Activated effector memory CD4-positive, alpha-beta T cell treated with anti-CD3 and anti-CD28 coated beads, Interleukin-2, amount 50 U/mL, for 16 hours (primary cell): ENCODE results near the gene ATN1.

Experiments
- DNase-seq: peaks from one replicate; pipeline ENCODE4 v3.0.0-alpha.2; 2020

Gene ATN1

DNA sequence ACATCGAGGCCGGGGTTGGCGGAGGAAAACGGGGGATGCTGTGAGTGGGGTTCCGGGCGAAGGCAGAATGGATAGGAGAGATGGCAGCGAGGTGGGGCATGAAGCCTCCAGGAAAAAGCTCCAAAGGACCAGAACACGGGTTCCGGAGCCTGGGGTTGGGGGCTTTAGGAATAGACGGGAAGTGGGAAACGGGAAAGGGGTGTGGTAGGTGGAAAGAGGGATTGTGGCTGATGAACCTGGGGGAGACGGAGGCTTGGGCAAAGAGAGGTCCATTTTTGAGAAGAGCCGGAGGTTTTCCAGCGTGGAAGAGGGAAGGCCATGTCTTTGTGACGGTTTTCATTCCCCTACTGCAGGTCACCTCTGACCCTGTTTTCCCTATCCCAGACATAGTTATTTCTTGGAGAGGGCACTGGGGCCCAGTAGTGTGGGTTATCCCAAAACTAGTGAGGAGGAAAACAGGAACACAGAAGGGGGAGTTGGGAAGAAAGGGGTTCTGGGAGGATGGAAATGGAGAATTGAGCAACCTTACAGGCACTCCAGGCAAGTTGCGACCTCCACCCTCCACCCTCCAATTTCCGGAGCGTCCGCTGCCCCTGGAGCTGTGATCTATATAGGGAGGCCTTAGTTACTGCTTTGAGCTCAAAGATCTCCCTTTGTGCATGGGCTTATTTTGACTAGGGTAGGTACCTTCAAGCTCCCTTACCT lies 1.1 kb downstream of the ATN1 start:
- no peak for DNase-seq

DNA sequence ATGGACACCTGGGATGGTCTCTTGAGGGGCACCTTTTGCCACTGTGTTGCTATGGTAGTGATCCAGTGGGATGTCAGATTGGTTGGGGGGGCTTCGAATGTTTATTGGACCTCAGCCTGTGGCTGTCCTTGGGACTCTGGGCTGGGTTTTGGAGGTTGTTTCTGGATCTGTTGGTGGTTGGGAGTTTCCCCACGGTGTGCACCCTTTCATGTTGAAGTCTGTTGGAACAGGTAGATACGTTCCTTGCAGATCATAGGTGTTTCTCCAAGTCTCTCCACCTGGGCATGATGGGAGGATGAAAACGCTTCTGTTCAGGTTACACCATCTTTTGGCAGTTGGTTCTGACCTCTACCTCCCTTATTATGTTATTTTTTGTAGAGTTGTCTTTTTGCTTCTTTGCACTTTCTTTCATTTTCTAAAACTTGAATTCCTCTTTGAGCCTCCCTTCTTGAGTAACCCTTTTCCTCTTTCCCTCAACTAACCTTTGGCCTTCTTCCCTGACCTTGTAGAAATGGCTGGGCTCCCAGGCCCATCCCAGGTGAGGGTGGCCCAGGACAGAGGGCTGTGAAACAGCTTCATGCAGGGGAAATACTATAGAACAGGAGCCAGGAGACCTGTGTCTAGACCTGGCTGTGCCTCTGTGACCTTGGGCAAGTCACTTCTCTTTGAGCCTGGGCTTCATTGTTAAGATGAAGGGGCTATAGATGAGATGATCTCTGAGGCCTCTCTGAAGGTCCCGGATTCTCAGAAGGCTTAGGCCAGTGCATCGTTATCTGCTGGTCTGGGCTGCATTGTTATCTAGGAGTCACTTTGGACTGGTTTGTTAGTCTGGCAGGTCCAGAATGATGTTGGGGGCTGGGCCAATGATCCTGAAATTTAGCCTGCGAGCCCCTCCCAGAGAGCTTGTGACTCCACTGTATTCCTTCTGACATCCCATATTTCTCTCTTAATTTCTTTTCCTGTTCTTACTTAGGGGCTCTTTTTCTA lies 2.0 kb downstream of the ATN1 start:
- no peak for DNase-seq

DNA sequence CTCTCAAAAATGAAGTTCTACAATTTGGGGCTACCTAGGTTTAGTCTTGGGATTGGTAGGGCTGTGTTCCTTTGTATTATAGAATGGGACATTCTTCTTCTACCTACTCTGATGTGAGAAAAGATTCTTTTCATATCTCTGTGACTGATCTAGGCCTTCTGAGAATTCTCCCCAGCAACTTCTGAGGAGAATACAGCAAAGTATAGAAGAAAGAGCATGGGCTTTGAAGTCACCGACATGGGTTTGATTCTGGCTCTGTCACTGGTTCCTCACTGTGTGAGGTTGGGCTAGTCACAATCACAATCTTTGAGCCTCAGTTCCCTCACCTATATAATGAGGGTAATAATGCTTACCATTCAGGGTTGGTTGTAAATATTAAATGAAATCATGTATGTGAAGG lies 5.0 kb downstream of the ATN1 start:
- no peak for DNase-seq

DNA sequence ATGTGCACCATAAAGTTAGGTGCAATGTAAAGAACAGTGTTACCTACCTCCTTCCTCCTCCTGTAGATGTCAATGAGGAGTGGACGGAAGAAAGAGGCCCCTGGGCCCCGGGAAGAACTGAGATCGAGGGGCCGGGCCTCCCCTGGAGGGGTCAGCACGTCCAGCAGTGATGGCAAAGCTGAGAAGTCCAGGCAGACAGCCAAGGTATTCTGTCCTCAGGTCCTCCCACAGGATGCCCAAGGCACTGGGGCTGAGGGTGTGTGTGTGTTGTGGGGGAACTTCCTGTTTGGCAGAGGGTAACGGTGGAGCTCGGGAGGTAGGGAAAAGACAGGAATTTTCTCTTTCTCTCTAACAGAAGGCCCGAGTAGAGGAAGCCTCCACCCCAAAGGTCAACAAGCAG lies 6.4 kb downstream of the ATN1 start:
- no peak for DNase-seq

DNA sequence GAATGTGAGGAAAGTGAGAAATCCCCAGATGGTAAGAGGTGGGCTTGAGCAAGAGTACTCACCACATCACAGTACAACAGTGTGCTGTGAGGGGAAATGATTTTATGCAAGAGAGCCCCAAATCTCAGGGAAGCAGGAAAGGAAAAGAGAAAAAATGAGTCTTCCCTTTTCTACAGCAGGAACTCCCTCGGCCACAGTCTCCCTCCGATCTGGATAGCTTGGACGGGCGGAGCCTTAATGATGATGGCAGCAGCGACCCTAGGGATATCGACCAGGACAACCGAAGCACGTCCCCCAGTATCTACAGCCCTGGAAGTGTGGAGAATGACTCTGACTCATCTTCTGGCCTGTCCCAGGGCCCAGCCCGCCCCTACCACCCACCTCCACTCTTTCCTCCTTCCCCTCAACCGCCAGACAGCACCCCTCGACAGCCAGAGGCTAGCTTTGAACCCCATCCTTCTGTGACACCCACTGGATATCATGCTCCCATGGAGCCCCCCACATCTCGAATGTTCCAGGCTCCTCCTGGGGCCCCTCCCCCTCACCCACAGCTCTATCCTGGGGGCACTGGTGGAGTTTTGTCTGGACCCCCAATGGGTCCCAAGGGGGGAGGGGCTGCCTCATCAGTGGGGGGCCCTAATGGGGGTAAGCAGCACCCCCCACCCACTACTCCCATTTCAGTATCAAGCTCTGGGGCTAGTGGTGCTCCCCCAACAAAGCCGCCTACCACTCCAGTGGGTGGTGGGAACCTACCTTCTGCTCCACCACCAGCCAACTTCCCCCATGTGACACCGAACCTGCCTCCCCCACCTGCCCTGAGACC lies 7.8 kb downstream of the ATN1 start:
- DNase-seq, result no peak

DNA sequence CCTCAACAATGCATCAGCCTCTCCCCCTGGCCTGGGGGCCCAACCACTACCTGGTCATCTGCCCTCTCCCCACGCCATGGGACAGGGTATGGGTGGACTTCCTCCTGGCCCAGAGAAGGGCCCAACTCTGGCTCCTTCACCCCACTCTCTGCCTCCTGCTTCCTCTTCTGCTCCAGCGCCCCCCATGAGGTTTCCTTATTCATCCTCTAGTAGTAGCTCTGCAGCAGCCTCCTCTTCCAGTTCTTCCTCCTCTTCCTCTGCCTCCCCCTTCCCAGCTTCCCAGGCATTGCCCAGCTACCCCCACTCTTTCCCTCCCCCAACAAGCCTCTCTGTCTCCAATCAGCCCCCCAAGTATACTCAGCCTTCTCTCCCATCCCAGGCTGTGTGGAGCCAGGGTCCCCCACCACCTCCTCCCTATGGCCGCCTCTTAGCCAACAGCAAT lies 8.5 kb downstream of the ATN1 start:
- no peak for DNase-seq

DNA sequence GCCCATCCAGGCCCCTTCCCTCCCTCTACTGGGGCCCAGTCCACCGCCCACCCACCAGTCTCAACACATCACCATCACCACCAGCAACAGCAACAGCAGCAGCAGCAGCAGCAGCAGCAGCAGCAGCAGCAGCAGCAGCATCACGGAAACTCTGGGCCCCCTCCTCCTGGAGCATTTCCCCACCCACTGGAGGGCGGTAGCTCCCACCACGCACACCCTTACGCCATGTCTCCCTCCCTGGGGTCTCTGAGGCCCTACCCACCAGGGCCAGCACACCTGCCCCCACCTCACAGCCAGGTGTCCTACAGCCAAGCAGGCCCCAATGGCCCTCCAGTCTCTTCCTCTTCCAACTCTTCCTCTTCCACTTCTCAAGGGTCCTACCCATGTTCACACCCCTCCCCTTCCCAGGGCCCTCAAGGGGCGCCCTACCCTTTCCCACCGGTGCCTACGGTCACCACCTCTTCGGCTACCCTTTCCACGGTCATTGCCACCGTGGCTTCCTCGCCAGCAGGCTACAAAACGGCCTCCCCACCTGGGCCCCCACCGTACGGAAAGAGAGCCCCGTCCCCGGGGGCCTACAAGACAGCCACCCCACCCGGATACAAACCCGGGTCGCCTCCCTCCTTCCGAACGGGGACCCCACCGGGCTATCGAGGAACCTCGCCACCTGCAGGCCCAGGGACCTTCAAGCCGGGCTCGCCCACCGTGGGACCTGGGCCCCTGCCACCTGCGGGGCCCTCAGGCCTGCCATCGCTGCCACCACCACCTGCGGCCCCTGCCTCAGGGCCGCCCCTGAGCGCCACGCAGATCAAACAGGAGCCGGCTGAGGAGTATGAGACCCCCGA lies 9.1 kb downstream of the ATN1 start:
- DNase-seq, result peak; percentile 81

DNA sequence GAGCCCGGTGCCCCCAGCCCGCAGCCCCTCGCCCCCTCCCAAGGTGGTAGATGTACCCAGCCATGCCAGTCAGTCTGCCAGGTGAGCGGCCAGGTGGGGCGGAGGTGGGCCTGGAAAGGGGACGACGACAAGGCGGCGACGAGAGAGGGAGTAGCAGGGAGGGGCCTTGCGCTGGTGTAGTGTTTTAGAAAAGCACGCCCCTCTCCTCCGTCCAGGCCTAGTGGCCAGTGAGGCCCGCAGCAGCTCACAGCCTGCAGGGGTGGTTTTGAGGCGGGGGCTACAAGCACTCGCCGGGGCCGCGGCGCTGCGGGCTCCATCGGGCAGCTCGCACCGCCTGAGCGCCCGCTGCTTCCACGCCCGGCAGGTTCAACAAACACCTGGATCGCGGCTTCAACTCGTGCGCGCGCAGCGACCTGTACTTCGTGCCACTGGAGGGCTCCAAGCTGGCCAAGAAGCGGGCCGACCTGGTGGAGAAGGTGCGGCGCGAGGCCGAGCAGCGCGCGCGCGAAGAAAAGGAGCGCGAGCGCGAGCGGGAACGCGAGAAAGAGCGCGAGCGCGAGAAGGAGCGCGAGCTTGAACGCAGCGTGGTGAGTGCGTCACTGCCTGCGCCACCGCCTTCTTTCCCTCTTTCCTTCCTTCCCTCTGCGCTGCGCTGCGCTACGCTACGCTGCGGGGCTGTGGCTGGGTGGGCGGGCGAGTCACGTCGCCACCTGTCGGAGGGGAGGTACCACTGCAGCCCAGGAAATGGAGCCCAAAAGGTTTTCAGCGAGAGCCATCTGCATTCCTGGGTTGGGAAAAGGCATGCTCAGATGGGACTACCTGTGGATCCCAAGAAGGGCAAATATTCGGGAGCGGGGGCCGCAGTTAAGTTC lies 10.0 kb downstream of the ATN1 start:
- peak; percentile 97 for DNase-seq

DNA sequence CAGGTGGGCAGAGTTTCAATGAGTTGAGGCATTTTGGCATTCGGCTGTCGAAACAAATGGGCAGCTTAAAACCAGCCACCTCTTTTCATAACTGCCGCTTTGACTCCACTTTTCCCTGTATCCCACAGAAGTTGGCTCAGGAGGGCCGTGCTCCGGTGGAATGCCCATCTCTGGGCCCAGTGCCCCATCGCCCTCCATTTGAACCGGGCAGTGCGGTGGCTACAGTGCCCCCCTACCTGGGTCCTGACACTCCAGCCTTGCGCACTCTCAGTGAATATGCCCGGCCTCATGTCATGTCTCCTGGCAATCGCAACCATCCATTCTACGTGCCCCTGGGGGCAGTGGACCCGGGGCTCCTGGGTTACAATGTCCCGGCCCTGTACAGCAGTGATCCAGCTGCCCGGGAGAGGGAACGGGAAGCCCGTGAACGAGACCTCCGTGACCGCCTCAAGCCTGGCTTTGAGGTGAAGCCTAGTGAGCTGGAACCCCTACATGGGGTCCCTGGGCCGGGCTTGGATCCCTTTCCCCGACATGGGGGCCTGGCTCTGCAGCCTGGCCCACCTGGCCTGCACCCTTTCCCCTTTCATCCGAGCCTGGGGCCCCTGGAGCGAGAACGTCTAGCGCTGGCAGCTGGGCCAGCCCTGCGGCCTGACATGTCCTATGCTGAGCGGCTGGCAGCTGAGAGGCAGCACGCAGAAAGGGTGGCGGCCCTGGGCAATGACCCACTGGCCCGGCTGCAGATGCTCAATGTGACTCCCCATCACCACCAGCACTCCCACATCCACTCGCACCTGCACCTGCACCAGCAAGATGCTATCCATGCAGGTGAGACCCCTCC lies 10.8 kb downstream of the ATN1 start:
- DNase-seq, result peak; percentile 66

DNA sequence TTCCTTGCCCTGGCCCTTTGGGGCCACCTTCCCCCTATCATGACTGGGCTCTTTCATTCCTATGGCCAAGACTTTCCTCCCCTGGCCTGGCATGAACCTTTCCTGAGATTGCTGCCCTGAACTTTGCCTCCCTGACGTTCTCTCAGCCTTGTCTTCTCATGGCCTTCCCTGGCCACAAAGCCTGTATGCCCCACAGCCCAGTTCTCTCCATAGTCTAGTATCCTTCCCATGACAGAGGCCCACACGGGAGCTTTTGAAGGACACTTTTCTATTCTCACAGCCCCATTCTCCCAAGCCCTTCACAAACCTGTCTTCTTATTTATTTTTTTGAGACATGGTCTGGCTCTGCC lies 11.4 kb downstream of the ATN1 start:
- no peak for DNase-seq

DNA sequence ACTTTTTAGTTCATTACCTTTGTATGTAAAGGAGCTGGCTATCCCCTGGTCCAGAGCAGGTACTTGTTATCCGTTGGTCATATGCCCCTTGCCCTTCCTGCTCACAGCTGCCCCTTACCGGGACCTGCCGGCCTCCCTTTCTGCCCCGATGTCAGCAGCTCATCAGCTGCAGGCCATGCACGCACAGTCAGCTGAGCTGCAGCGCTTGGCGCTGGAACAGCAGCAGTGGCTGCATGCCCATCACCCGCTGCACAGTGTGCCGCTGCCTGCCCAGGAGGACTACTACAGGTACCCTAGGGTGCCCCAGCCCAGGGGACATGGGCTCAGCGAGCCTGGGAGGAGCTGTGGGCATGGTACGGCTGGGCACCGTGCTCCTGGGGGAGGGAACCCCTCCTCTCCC lies 13.5 kb downstream of the ATN1 start:
- peak; percentile 61 for DNase-seq

DNA sequence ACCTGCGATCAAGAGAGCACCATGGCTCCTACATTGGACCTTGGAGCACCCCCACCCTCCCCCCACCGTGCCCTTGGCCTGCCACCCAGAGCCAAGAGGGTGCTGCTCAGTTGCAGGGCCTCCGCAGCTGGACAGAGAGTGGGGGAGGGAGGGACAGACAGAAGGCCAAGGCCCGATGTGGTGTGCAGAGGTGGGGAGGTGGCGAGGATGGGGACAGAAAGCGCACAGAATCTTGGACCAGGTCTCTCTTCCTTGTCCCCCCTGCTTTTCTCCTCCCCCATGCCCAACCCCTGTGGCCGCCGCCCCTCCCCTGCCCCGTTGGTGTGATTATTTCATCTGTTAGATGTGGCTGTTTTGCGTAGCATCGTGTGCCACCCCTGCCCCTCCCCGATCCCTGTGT lies 14.0 kb downstream of the ATN1 start:
- DNase-seq, result peak; percentile 54

DNA sequence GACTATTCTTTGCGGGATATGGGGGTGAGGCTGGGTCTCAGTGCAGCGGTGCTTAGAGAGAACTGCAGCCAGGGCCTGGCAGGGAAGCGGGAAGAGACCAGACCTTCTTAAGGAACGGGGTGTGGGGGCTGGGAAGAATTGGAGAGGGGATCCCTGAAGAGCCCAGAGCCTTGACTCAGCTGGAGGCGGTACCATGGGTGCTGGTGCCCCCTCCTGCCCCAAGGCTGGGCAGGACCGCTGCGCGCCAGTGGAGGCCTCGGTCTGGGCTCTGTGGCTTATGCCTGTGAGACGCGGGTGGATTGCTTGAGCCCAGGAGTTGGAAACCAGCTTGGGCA lies 14.5 kb downstream of the ATN1 start:
- DNase-seq, result peak; percentile 61

DNA sequence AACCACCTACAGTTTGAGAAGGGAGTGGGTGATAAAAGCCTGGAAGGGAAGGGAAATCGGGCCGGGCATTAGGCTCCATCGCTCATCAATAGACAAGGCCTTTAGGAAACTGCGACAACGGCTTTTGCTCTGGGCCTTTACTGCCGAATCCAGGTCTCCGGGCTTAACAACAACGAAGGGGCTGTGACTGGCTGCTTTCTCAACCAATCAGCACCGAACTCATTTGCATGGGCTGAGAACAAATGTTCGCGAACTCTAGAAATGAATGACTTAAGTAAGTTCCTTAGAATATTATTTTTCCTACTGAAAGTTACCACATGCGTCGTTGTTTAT lies 15.6 kb downstream of the ATN1 start:
- peak; percentile 92 for DNase-seq

DNA sequence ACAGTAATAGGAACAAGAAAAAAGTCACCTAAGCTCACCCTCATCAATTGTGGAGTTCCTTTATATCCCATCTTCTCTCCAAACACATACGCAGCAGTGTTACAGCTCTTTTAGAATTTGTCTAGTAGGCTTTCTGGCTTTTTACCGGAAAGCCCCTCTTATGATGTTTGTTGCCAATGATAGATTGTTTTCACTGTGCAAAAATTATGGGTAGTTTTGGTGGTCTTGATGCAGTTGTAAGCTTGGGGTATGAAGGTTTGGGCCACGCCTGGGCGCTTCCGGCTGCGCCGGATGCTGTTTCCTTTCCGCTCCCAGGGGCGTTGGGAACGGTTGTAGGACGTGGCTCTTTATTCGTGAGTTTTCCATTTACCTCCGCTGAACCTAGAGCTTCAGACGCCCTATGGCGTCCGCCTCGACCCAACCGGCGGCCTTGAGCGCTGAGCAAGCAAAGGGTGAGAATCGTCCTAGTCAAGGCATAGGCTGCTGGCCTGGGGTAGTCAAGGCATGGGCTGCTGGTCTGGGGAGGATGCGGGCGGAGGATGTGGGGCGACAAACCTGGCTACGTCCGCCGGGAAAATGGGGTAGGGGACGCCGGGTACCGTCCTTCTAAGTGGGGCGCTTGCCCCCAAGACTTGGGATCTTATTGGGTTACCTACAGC lies 16.1 kb downstream of the ATN1 start, which contains the start of the genes C12orf57 and RNU7-1:
C12orf57 (plus strand) TSS at position 301 of the 659 bp plus-strand sequence; CDS start at position 401, 100 bp downstream.
RNU7-1 (plus strand) TSS at position 95 of the 659 bp plus-strand sequence.
- DNase-seq, result peak; percentile 92

DNA sequence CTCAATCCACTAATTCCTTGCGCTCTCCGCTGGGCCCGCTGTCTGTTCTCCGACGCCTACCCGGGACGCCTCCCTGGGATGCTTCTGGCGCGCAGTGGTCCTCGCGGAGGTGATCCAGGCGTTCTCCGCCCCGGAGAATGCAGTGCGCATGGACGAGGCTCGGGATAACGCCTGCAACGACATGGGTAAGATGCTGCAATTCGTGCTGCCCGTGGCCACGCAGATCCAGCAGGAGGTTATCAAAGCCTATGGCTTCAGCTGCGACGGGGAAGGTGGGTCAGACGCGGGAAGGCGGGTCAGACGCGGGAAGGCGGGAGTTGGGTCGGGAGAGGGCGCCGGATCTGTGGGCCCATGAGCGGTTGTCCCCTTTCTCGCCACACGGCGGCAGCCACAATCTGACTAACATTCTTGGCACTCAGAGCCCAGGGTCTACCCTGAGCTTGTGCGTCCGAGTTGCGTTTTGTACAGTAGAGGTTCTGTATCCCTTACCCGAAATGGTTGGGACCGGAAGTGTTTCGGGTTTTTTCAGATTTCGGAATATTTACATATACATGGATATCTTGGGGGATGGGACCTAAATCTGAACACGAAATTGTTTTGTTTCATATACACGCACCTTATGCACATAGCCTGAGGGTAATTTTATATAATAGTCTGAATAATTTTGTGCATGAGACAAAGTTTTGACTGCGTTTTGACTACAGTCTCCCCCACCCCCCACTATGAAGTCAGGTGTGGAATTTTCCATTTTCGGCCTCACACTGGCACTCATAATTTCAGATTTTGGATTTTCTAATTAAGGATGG lies 16.8 kb downstream of the ATN1 start:
- DNase-seq, result peak; percentile 95

DNA sequence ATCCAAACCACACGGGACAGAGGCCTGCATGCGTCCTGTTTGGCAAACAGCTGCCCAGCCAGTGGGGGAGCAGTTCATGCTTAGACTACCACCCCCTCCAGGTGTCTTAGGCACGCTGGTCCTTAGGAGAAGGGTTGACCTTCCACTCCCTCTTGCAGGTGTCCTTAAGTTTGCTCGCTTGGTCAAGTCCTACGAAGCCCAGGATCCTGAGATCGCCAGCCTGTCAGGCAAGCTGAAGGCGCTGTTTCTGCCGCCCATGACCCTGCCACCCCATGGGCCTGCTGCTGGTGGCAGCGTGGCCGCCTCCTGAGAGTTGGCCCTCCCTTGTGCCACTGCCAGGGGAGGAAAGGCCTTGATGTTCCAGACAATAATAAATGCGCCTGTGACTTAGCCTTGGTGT lies 17.9 kb downstream of the ATN1 start:
- no peak for DNase-seq

DNA sequence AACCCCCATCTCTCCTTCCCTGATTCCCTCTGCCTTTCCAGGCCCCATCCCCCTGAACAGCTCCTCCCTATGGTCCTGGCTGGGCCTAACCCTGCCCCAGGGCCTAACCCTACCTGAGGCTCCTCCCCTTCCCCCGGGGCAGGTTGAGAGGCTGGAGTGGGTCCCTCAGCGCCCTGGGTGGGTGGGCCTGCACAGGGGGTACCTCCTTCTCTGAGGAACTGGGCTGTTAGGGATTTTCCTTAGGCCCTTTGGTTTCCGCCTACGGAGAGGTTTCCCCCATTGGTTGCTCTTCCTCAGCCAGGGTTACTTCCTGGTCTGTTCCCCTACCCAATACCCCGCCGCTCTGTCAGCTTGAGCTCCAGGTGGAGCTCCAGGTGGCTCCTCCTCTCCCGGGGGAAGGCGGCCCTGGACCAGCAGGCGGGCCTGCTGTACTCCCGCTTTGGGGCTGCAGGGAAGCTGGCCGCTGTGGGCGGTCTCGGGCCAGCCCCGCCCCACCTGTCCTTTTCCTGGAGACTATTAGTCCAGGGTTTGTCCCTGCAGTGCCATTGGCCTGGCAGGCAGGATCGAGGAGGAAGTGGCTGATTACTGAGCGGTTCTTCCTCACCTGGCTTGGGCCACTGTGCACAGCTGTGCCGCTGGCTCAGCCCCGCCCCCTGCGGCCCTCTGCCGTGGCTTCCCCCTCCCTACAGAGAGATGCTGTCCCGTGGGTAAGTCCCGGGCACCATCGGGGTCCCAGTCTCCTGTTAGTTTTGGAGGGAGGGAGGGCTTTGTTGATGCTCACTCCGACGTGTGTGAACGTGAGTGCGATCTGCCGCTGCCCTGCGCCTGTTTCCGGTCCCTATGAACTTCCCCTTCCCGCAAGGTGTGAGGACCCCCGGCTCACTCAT lies 18.5 kb downstream of the ATN1 start:
- DNase-seq, result peak; percentile 86
